ENCODE results near the gene PODN. TPM values are rescaled to one million over a fixed set of nuclear protein-coding genes. Genes with fewer than 3 reads are reported as not detected.

The PODN gene
- total RNA-seq, 1 experiment from 2014 or later, result not detected

GRCh38 chr1:53080041-53080440, 18.0 kb downstream of the PODN start:
- Mint-ChIP-seq H3K36me3 (ENCODE audit: insufficient read depth, unreplicated experiment) (peaks cover 4% of the 10 kb centered on the region), H3K4me3 (ENCODE audit: unreplicated experiment) (no peak overlapping the region), H3K4me1 (ENCODE audit: low read depth, unreplicated experiment) (no peaks in the 10 kb centered on the region), H3K9me3 (ENCODE audit: unreplicated experiment) (no peaks in the 10 kb centered on the region), H3K27me3 (ENCODE audit: insufficient read depth, unreplicated experiment) (no peaks in the 10 kb centered on the region), H3K27ac (ENCODE audit: unreplicated experiment) (no peak overlapping the region)
- ChIA-PET POLR2A (no interaction called here), CTCF (no interaction called here)
- Histone ChIP-seq H3K9me3 (no peaks in the 10 kb centered on the region), H3K27me3 (replicated peaks; ENCODE audit: control insufficient read depth, insufficient read depth, low read length) (no peaks in the 10 kb centered on the region), H3K36me3 (ENCODE audit: control insufficient read depth, insufficient read depth, low read length) (no peaks in the 10 kb centered on the region), H3K4me1 (no peaks in the 10 kb centered on the region), H3K4me3 (ENCODE audit: low read depth, low read length) (no peak overlapping the region)
- BruUV-seq (replicated peaks), result no TSS peak
- no peak for DNase-seq
- TF ChIP-seq CTCF (IDR thresholded peaks at IDR 0.05; ENCODE audit: insufficient read depth in 1 of 2, low read depth in 1 of 2, low read length in 1 of 2, severe bottlenecking in 1 of 2, unreplicated experiment in 1 of 2), result no peak
- intact Hi-C loops (cut with micrococcal nuclease; ENCODE audit: unreplicated experiment), result no loop called here

- POLR2A ChIA-PET, result no interaction called here
- Histone ChIP-seq H3K36me3 (ENCODE audit: control insufficient read depth, insufficient read depth, low read length) (no peaks in the 10 kb centered on the region), H3K27me3 (replicated peaks; ENCODE audit: control insufficient read depth, insufficient read depth, low read length) (no peaks in the 10 kb centered on the region), H3K4me3 (ENCODE audit: low read depth, low read length) (no peak overlapping the region), H3K9me3 (no peaks in the 10 kb centered on the region), H3K4me1 (no peaks in the 10 kb centered on the region)
- TF ChIP-seq CTCF (IDR thresholded peaks at IDR 0.05; ENCODE audit: insufficient read depth in 1 of 2, low read depth in 1 of 2, low read length in 1 of 2, severe bottlenecking in 1 of 2, unreplicated experiment in 1 of 2), result no peak
- CTCF ChIA-PET, result no interaction called here
- Mint-ChIP-seq H3K36me3 (ENCODE audit: insufficient read depth, unreplicated experiment) (peaks cover 4% of the 10 kb centered on the region), H3K27ac (ENCODE audit: unreplicated experiment) (no peak overlapping the region), H3K27me3 (ENCODE audit: insufficient read depth, unreplicated experiment) (no peaks in the 10 kb centered on the region), H3K4me3 (ENCODE audit: unreplicated experiment) (no peak overlapping the region), H3K9me3 (ENCODE audit: unreplicated experiment) (no peaks in the 10 kb centered on the region), H3K4me1 (ENCODE audit: low read depth, unreplicated experiment) (no peaks in the 10 kb centered on the region)
- intact Hi-C loops (cut with micrococcal nuclease; ENCODE audit: unreplicated experiment), result no loop called here
- BruUV-seq (replicated peaks), result no TSS peak
- DNase-seq, result no peak
Measured at GRCh38 chr1:53080769-53081168, 18.8 kb downstream of the PODN start.

- no peaks in the 10 kb centered on the region for H3K4me1 ChIP-seq
- POLR2A ChIA-PET, result no interaction called here
- Mint-ChIP-seq H3K9me3 (ENCODE audit: unreplicated experiment) (no peaks in the 10 kb centered on the region), H3K36me3 (ENCODE audit: insufficient read depth, unreplicated experiment) (peaks cover 4% of the 10 kb centered on the region), H3K27me3 (ENCODE audit: insufficient read depth, unreplicated experiment) (no peaks in the 10 kb centered on the region), H3K27ac (ENCODE audit: unreplicated experiment) (no peak overlapping the region), H3K4me1 (ENCODE audit: low read depth, unreplicated experiment) (no peaks in the 10 kb centered on the region), H3K4me3 (ENCODE audit: unreplicated experiment) (no peak overlapping the region)
- no peak overlapping the region for H3K4me3 ChIP-seq (ENCODE audit: low read depth, low read length)
- no peaks in the 10 kb centered on the region for H3K9me3 ChIP-seq
- intact Hi-C loops (cut with micrococcal nuclease; ENCODE audit: unreplicated experiment), result no loop called here
- no peak for DNase-seq
- H3K36me3 ChIP-seq (ENCODE audit: control insufficient read depth, insufficient read depth, low read length), result no peaks in the 10 kb centered on the region
- CTCF ChIA-PET, result no interaction called here
- TF ChIP-seq CTCF (IDR thresholded peaks at IDR 0.05; ENCODE audit: insufficient read depth in 1 of 2, low read depth in 1 of 2, low read length in 1 of 2, severe bottlenecking in 1 of 2, unreplicated experiment in 1 of 2), result no peak
- no TSS peak for BruUV-seq (replicated peaks)
- H3K27me3 ChIP-seq (replicated peaks; ENCODE audit: control insufficient read depth, insufficient read depth, low read length), result no peaks in the 10 kb centered on the region
Measured at GRCh38 chr1:53081384-53082066, 19.5 kb downstream of the PODN start.
